Measurements from ENCODE around the gene NRG2. TPM values are rescaled to one million over a fixed set of nuclear protein-coding genes. Genes with fewer than 3 reads are reported as not detected.

NRG2 gene
- total and polyA plus RNA-seq, 2 of the 4 experiments (the other 2 are of a cell fraction) = 0.18 TPM; not detected in 1

- no peak overlapping the region for H3K18ac ChIP-seq (ENCODE audit: low read depth, low read length)
- no peak overlapping the region for H3K14ac ChIP-seq (replicated peaks; ENCODE audit: low read depth, low read length)
- H2AK9ac ChIP-seq (replicated peaks; ENCODE audit: low read depth, low read length, poor library complexity) = peak overlapping the region; percentile 78
- H2BK15ac ChIP-seq (ENCODE audit: low read depth, low read length) = no peak overlapping the region
- H3K9me1 ChIP-seq (ENCODE audit: insufficient read depth, low read length) = no peaks in the 10 kb centered on the region
- TF ChIP-seq ELK1 (IDR thresholded peaks at IDR 0.05; ENCODE audit: borderline replicate concordance, low read depth, low read length) (no peak), USF2 (IDR thresholded peaks at IDR 0.05; ENCODE audit: low read depth, low read length) (no peak), MXI1 (IDR thresholded peaks at IDR 0.05; ENCODE audit: borderline replicate concordance, low read depth, low read length) (no peak), RFX5 (IDR thresholded peaks at IDR 0.05; ENCODE audit: low read depth, low read length) (no peak)
- peaks cover 44% of the 10 kb centered on the region for H3K27me3 ChIP-seq (ENCODE audit: control insufficient read depth, insufficient read depth, low read length)
- POLR2A ChIA-PET (ENCODE audit: unreplicated experiment) = interaction anchor here (0.6 kb wide), 1 partner anchor 160 kb away, joined by 3 read pairs; no protein-coding TSS in a partner anchor
- H3K4ac ChIP-seq (ENCODE audit: low read depth, low read length) = no peak overlapping the region
- no peak overlapping the region for H3K4me2 ChIP-seq (ENCODE audit: low read depth, low read length)
- CTCF ChIA-PET = no interaction called here
- H3K79me1 ChIP-seq (ENCODE audit: low read depth in 1 of 2, low read length in 2 of 2) = no peaks in the 10 kb centered on the region
- H2BK5ac ChIP-seq (ENCODE audit: low read depth, low read length, poor library complexity, severe bottlenecking) = no peak overlapping the region
- no peak overlapping the region for H4K8ac ChIP-seq (ENCODE audit: low read depth in 2 of 2, low read length in 2 of 2)
- peaks cover 2% of the 10 kb centered on the region; the same call in 1 of the 2 replicates for H3K9me3 ChIP-seq (ENCODE audit: control insufficient read depth, insufficient read depth, low read length)
- H4K91ac ChIP-seq (ENCODE audit: insufficient read depth, low read depth, low read length) = no peak overlapping the region
- H4K5ac ChIP-seq (ENCODE audit: low read depth, low read length) = no peak overlapping the region
- H4K20me1 ChIP-seq (ENCODE audit: insufficient read depth, low read length) = no peaks in the 10 kb centered on the region; the same call in 1 of the 2 replicates
- no peak overlapping the region for H2AFZ ChIP-seq (replicated peaks; ENCODE audit: low read length, poor library complexity)
- H3K4me3 ChIP-seq (ENCODE audit: insufficient read depth, low read depth, low read length) = no peak overlapping the region
- intact Hi-C loops (cut with micrococcal nuclease) = no loop called here
- H2AK5ac ChIP-seq (ENCODE audit: low read depth, low read length) = no peak overlapping the region
- no peak overlapping the region for H3K23ac ChIP-seq (ENCODE audit: low read depth, low read length)
- H2BK120ac ChIP-seq (ENCODE audit: low read depth, low read length) = no peak overlapping the region
- no peak overlapping the region for H3K56ac ChIP-seq (ENCODE audit: extremely low read depth, insufficient read depth, low read length)
- no peak overlapping the region for H3K9ac ChIP-seq (ENCODE audit: low read depth, low read length)
- no peak for DNase-seq
- dilution Hi-C loops (cut with HindIII; ENCODE audit: low sequenced_read_pairs, unreplicated experiment) = no loop called here
- no peak overlapping the region for H3K27ac ChIP-seq (ENCODE audit: insufficient read depth, low read length)
- BruUV-seq (replicated peaks) = no TSS peak
- in situ Hi-C loops (cut with MboI; ENCODE audit: low sequenced_read_pairs) = no loop called here
- no peaks in the 10 kb centered on the region for H3K4me1 ChIP-seq (ENCODE audit: control insufficient read depth, insufficient read depth, low read length)
- 54% methylated on average over 6 of the region's 25 CpGs; no CpG with 5 or more reads in 1 of the 2 experiments for WGBS, 2 experiments (ENCODE audit: extremely low coverage in 2 of 2, insufficient read length in 1 of 2)
- ATAC-seq (ENCODE audit: low read depth) = no peak
- no peaks in the 10 kb centered on the region for H3K36me3 ChIP-seq (ENCODE audit: control insufficient read depth, insufficient read depth, low read length)
- H2BK20ac ChIP-seq (ENCODE audit: low read depth, low read length) = no peak overlapping the region
These were observed 220.3 kb downstream of the NRG2 start for GRCh38 chr5:139822553-139823425.

Data from IMR-90 (cell line).